ENCODE data around the gene COMMD1. TPM values are rescaled to one million over a fixed set of nuclear protein-coding genes. Genes with fewer than 3 reads are reported as not detected.

COMMD1 gene
- total RNA-seq, 1 donor from 2014 or later = 43.0 TPM

DNA sequence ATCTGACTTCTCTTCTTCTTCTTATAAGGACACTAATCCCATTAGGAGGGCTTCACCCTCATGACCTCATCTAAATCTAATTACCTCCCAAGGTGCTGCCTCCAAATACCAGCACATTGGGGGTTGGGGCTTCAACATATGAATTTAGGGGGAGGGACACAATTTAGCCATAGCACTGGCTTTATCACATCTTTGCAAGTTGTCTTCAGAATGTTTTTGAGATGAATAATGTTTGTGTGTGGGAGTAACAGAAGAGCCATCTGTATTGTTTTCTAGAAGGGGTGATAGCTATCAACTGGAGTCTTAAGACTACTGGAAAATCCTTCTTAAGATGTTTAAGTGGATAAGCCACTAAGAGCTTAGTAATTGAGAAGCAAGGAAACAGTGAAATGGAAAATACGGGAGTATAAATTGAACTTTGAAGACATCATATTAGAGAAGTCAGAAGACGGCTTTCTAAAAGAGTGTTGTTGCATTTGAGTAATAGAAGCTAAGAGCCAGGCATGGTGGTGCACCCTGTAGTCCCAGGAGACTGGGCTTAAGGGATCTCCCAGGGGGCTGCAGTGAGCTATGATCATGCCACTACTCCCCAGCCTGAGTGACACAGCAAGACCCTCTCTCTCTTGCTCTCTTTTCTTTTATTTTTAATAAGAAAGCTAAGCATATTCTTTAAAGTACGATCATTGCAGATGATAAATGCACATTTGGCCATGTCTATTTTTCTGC is 257.8 kb downstream of the COMMD1 start:
- no peaks in the 10 kb centered on the region for H3K4me1 ChIP-seq
- H3K27ac ChIP-seq = no peak overlapping the region
- TF ChIP-seq, protein P1, sequence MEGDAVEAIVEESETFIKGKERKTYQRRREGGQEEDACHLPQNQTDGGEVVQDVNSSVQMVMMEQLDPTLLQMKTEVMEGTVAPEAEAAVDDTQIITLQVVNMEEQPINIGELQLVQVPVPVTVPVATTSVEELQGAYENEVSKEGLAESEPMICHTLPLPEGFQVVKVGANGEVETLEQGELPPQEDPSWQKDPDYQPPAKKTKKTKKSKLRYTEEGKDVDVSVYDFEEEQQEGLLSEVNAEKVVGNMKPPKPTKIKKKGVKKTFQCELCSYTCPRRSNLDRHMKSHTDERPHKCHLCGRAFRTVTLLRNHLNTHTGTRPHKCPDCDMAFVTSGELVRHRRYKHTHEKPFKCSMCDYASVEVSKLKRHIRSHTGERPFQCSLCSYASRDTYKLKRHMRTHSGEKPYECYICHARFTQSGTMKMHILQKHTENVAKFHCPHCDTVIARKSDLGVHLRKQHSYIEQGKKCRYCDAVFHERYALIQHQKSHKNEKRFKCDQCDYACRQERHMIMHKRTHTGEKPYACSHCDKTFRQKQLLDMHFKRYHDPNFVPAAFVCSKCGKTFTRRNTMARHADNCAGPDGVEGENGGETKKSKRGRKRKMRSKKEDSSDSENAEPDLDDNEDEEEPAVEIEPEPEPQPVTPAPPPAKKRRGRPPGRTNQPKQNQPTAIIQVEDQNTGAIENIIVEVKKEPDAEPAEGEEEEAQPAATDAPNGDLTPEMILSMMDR (IDR thresholded peaks at IDR 0.05) = no peak
- TF ChIP-seq POLR2A (IDR thresholded peaks at IDR 0.05) = no peak
- no peak for TF ChIP-seq POLR2AphosphoS5 (IDR thresholded peaks at IDR 0.05; ENCODE audit: insufficient read depth in 1 of 2, low read depth in 1 of 2)
- no peaks in the 10 kb centered on the region for H3K27me3 ChIP-seq
- intact Hi-C loops (cut with DNase I) = no loop called here
- no peaks in the 10 kb centered on the region for H3K9me3 ChIP-seq
- no peaks in the 10 kb centered on the region for H3K36me3 ChIP-seq
- no peak for DNase-seq (ENCODE audit: extremely low spot score in 2 of 2)
- H3K4me3 ChIP-seq = no peak overlapping the region

DNA sequence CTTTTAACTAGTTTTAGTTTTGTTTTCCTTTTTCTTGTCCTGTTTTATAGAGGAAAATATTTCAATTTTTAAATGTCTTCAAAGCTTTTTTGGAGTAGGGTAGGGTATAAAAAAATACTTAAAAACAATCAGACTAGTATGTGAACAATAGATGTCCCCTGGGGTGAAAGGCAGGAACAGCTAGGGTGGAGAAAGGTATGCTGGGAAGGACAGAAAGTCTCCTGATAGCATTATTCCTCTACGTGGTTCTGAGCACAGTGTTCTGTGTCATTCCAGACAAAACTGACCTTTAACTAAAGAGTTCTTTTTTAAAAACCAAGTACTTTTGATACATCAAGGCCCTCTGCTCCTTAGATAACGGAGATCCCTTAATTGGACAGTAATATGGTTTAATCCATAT is 258.4 kb downstream of the COMMD1 start:
- Histone ChIP-seq H3K9me3 (no peaks in the 10 kb centered on the region), H3K4me1 (no peaks in the 10 kb centered on the region), H3K4me3 (no peak overlapping the region), H3K27me3 (no peaks in the 10 kb centered on the region), H3K27ac (no peak overlapping the region), H3K36me3 (no peaks in the 10 kb centered on the region)
- no peak for DNase-seq (ENCODE audit: extremely low spot score in 2 of 2)
- intact Hi-C loops (cut with DNase I) = no loop called here
- TF ChIP-seq POLR2A (IDR thresholded peaks at IDR 0.05) (no peak), POLR2AphosphoS5 (IDR thresholded peaks at IDR 0.05; ENCODE audit: insufficient read depth in 1 of 2, low read depth in 1 of 2) (no peak)
- TF ChIP-seq, protein P1 (IDR thresholded peaks at IDR 0.05) = no peak

DNA sequence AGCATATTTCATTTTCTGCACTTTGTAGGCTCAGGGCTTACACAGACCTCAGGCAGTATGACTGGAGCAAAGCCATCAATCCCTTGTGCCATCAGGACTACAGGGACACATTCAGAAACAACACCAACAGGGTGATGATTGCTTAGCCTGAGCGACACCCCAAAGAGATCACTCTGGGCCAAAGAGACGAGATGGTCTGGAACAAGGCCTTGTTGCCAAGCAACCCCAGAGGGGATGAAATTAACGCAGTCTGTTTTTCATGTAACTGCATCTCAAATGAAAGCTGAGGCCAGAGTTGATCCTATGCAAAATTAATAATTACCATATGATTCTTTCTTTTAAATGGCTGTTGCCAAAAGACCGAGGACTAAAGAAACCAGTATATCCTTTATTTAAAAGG is 270.3 kb downstream of the COMMD1 start:
- TF ChIP-seq POLR2AphosphoS5 (IDR thresholded peaks at IDR 0.05; ENCODE audit: insufficient read depth in 1 of 2, low read depth in 1 of 2) = no peak
- no peak for TF ChIP-seq POLR2A (IDR thresholded peaks at IDR 0.05)
- TF ChIP-seq, protein P1 (IDR thresholded peaks at IDR 0.05) = no peak
- H3K36me3 ChIP-seq = no peaks in the 10 kb centered on the region
- no peaks in the 10 kb centered on the region for H3K9me3 ChIP-seq
- no peak for DNase-seq (ENCODE audit: extremely low spot score in 2 of 2)
- no peak overlapping the region for H3K4me3 ChIP-seq
- no peak overlapping the region for H3K27ac ChIP-seq
- intact Hi-C loops (cut with DNase I) = no loop called here
- H3K4me1 ChIP-seq = peaks cover 5% of the 10 kb centered on the region
- no peaks in the 10 kb centered on the region for H3K27me3 ChIP-seq

DNA sequence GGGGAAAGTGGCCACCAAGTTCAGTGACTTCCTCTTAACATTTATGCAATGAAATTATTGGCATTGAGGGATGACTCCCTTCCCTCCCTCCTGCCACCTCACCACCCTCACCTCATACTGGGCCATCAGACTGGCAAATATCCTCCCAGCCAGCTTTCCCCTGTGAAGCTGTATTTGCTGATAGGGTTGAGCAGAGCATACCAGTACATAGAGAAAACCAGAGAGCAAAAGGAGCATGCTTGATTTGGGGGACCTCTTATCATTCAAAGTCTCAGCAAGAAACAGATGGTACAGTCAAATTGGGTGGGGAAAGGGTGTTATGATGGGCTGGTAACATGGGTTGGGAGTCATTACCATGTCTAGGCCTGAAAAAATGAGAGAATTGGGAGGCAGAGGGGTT is 271.3 kb downstream of the COMMD1 start:
- Histone ChIP-seq H3K36me3 (no peaks in the 10 kb centered on the region), H3K27me3 (no peaks in the 10 kb centered on the region), H3K4me3 (no peak overlapping the region), H3K27ac (no peak overlapping the region), H3K9me3 (no peaks in the 10 kb centered on the region), H3K4me1 (peaks cover 5% of the 10 kb centered on the region)
- TF ChIP-seq, protein P1 (IDR thresholded peaks at IDR 0.05) = no peak
- TF ChIP-seq POLR2AphosphoS5 (IDR thresholded peaks at IDR 0.05; ENCODE audit: insufficient read depth in 1 of 2, low read depth in 1 of 2) (no peak), POLR2A (IDR thresholded peaks at IDR 0.05) (no peak)
- no peak for DNase-seq (ENCODE audit: extremely low spot score in 2 of 2)
- intact Hi-C loops (cut with DNase I) = no loop called here

DNA sequence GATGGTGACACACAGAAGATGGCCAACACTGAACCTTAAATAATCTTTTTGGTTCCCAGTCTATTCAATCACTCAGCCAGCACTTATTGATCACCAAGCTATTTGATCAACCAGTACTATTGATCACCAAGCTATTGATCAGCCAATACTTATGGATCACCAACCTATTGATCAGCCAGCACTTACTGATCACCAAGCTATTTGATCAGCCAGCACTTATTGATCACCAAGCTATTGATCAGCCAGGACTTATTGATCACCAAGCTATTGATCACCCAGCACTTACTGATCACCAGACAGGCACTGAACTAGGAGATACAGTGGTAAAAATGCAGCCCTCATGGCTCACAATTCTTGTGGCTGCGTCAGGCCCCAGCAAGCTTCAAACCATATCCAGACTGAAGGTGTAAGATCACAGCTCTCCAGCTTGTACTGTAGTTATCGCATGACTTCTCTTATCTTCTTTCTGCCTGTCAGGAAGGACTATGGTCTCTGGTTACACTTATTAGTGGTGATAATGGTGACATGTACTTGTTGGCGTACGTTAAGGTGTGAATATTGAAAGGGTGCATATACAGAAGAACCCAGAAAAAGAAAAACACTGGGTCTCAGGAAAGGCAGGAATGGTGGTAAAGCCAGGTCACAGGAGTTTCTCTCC is 272.0 kb downstream of the COMMD1 start:
- Histone ChIP-seq H3K9me3 (no peaks in the 10 kb centered on the region), H3K4me1 (peaks cover 5% of the 10 kb centered on the region), H3K4me3 (no peak overlapping the region), H3K27me3 (no peaks in the 10 kb centered on the region), H3K36me3 (no peaks in the 10 kb centered on the region), H3K27ac (no peak overlapping the region)
- DNase-seq (ENCODE audit: extremely low spot score in 2 of 2) = no peak
- intact Hi-C loops (cut with DNase I) = no loop called here
- TF ChIP-seq, protein P1 (IDR thresholded peaks at IDR 0.05) = no peak
- TF ChIP-seq POLR2A (IDR thresholded peaks at IDR 0.05) = no peak
- TF ChIP-seq POLR2AphosphoS5 (IDR thresholded peaks at IDR 0.05; ENCODE audit: insufficient read depth in 1 of 2, low read depth in 1 of 2) = no peak

All from vagina (tissue), 2 donors.